Upper lobe of right lung (tissue), 1 donor: Measurements from ENCODE around the gene TPI1. TPM values are rescaled to one million over a fixed set of nuclear protein-coding genes. Genes with fewer than 3 reads are reported as not detected.
"Not testable (repeated sequence)": the region's sequence is repeated elsewhere in the genome, so short reads cannot be mapped to it uniquely, and the experiment has no call there.

Experiments
- ATAC-seq: fragments of 200-7000 bp; cut with Tn5 transposase; one replicate; pipeline ENCODE4 v1.9.1; 2020; ENCODE audit warnings: mild to moderate bottlenecking, moderate library complexity
- DNase-seq: peaks from one replicate; pipeline ENCODE4 v3.0.0-alpha.2; 2020
- H3K27ac ChIP-seq: fragments of 200-600 bp; one replicate; pipeline ENCODE4 v1.8.0; 2022
- H3K27me3 ChIP-seq: fragments of 200-600 bp; one replicate; pipeline ENCODE4 v1.8.0; 2022; ENCODE audit warnings: mild to moderate bottlenecking
- H3K36me3 ChIP-seq: fragments of 200-600 bp; one replicate; pipeline ENCODE4 v1.8.0; 2022
- H3K4me1 ChIP-seq: fragments of 200-600 bp; one replicate; pipeline ENCODE4 v1.8.0; 2022
- H3K4me3 ChIP-seq: fragments of 200-600 bp; one replicate; pipeline ENCODE4 v1.8.0; 2022; ENCODE audit warnings: mild to moderate bottlenecking
- H3K9me3 ChIP-seq: fragments of 200-600 bp; one replicate; pipeline ENCODE4 v1.8.0; 2022
- CTCF ChIP-seq: fragments of 200-600 bp; IDR thresholded peaks from one replicate; pipeline ENCODE4 v1.8.0; 2022; ENCODE audit warnings: antibody characterized with exemption
- intact Hi-C: fragments of 100-400 bp; cut with DNase I; formaldehyde crosslinking; loops from one replicate; pipeline ENCODE4 v1.11.0; 2022
- total RNA-seq: library from RNA; stranded (reverse); fragmentation: NEBNext Ultra II Directional; extraction: Animal tissue kit (Norgen Biotek cat#: 25700); gene quantifications from one replicate; pipeline ENCODE4 v1.2.1, GENCODE V29; 2021
- donor health status: DM: no; HTN: yes; CAD: no; lungs with severe emphysema.

The TPI1 gene
- total RNA-seq, 1 donor from 2014 or later = 280 TPM

GRCh38 chr12:6899837-6900519, 32.6 kb downstream of the TPI1 start:
- no peak overlapping the region for H3K27ac ChIP-seq
- no peaks in the 10 kb centered on the region for H3K9me3 ChIP-seq
- TF ChIP-seq CTCF = no peak
- no peak overlapping the region for H3K4me3 ChIP-seq
- peak; percentile 80 for DNase-seq
- H3K4me1 ChIP-seq = peaks cover 8% of the 10 kb centered on the region
- intact Hi-C loops = no loop called here
- H3K36me3 ChIP-seq = no peaks in the 10 kb centered on the region
- no peaks in the 10 kb centered on the region for H3K27me3 ChIP-seq
- ATAC-seq = peak; percentile 76

- TF ChIP-seq CTCF = no peak
- Histone ChIP-seq H3K27ac (no peak overlapping the region), H3K36me3 (no peaks in the 10 kb centered on the region), H3K4me3 (no peak overlapping the region), H3K4me1 (peaks cover 13% of the 10 kb centered on the region), H3K9me3 (no peaks in the 10 kb centered on the region), H3K27me3 (no peaks in the 10 kb centered on the region)
- no peak for ATAC-seq
- intact Hi-C loops = no loop called here
- DNase-seq = no peak
These were observed 35.1 kb downstream of the TPI1 start for GRCh38 chr12:6902448-6902847.

GRCh38 chr12:6903722-6904121, 36.4 kb downstream of the TPI1 start:
- Histone ChIP-seq H3K9me3 (no peaks in the 10 kb centered on the region), H3K4me3 (no peak overlapping the region), H3K27ac (no peak overlapping the region), H3K36me3 (no peaks in the 10 kb centered on the region), H3K4me1 (peaks cover 13% of the 10 kb centered on the region), H3K27me3 (no peaks in the 10 kb centered on the region)
- intact Hi-C loops = no loop called here
- no peak for ATAC-seq
- no peak for TF ChIP-seq CTCF
- no peak for DNase-seq

- Histone ChIP-seq H3K9me3 (no peaks in the 10 kb centered on the region), H3K36me3 (no peaks in the 10 kb centered on the region), H3K27ac (peak within 1 kb of the TSS; percentile 83), H3K27me3 (no peaks in the 10 kb centered on the region), H3K4me3 (peak within 1 kb of the TSS; percentile 63), H3K4me1 (peaks cover 9% of the 10 kb centered on the region)
- ATAC-seq (peak; percentile 96), DNase-seq (peak; percentile 97)
- intact Hi-C loops = no loop called here
- TF ChIP-seq CTCF = no peak
These were observed 37.2 kb downstream of the TPI1 start, which contains the start of gene LRRC23 for GRCh38 chr12:6904280-6905276. Gene LRRC23 (plus strand): TSS chr12:6904822. CDS start chr12:6905634, 812 bp downstream.

- DNase-seq = no peak
These were observed 38.2 kb downstream of the TPI1 start for GRCh38 chr12:6905414-6906040.

GRCh38 chr12:6908141-6908540, 40.8 kb downstream of the TPI1 start:
- H3K36me3 ChIP-seq, H3K27me3 ChIP-seq, ATAC-seq, intact Hi-C loops, DNase-seq, H3K27ac ChIP-seq, H3K4me1 ChIP-seq, H3K9me3 ChIP-seq, H3K4me3 ChIP-seq: not testable (repeated sequence)

More at GRCh38 chr12:6905414-6906040, 38.2 kb downstream of the TPI1 start:
- no peak for ATAC-seq
- Histone ChIP-seq H3K4me3 (peak overlapping the region; percentile 63), H3K27me3 (no peaks in the 10 kb centered on the region), H3K27ac (peak overlapping the region; percentile 83), H3K36me3 (no peaks in the 10 kb centered on the region), H3K4me1 (peaks cover 4% of the 10 kb centered on the region), H3K9me3 (no peaks in the 10 kb centered on the region)
- intact Hi-C loops = no loop called here
- no peak for TF ChIP-seq CTCF
